Stomach smooth muscle (tissue), 2 donors: ENCODE results near the gene ADISSP.

Experiments
- H3K27ac ChIP-seq: one replicate; pipeline ENCODE4 v1.7.0; 2013; ENCODE audit warnings: mild to moderate bottlenecking, low read length, inconsistent platforms
- H3K27me3 ChIP-seq, 2 donors: one replicate each; pipeline ENCODE4 v1.7.0; 2013; ENCODE audit warnings: low read length in 2 of 2; ENCODE audit not compliant: insufficient read depth in 2 of 2, control insufficient read depth in 1 of 2
- H3K36me3 ChIP-seq, 2 donors: one replicate each; pipeline ENCODE4 v1.7.0; 2013; ENCODE audit warnings: low read length in 2 of 2; ENCODE audit not compliant: control insufficient read depth in 2 of 2, insufficient read depth in 2 of 2
- H3K4me1 ChIP-seq: one replicate; pipeline ENCODE4 v1.7.0; 2013; ENCODE audit warnings: low read length; ENCODE audit not compliant: control insufficient read depth, insufficient read depth
- H3K4me3 ChIP-seq, 2 donors: one replicate each; pipeline ENCODE4 v1.7.0; 2013; ENCODE audit warnings: low read length in 2 of 2
- H3K9ac ChIP-seq, 2 donors: one replicate each; pipeline ENCODE4 v1.7.0; 2013; ENCODE audit warnings: low read length in 2 of 2, mild to moderate bottlenecking in 1 of 2
- H3K9me3 ChIP-seq, 2 donors: one replicate each; pipeline ENCODE4 v1.7.0; 2013; ENCODE audit warnings: low read length in 2 of 2; ENCODE audit not compliant: control insufficient read depth in 2 of 2
- donor health status: healthy.
- donor health status: Pancreatic carcinoma.

Gene ADISSP

DNA sequence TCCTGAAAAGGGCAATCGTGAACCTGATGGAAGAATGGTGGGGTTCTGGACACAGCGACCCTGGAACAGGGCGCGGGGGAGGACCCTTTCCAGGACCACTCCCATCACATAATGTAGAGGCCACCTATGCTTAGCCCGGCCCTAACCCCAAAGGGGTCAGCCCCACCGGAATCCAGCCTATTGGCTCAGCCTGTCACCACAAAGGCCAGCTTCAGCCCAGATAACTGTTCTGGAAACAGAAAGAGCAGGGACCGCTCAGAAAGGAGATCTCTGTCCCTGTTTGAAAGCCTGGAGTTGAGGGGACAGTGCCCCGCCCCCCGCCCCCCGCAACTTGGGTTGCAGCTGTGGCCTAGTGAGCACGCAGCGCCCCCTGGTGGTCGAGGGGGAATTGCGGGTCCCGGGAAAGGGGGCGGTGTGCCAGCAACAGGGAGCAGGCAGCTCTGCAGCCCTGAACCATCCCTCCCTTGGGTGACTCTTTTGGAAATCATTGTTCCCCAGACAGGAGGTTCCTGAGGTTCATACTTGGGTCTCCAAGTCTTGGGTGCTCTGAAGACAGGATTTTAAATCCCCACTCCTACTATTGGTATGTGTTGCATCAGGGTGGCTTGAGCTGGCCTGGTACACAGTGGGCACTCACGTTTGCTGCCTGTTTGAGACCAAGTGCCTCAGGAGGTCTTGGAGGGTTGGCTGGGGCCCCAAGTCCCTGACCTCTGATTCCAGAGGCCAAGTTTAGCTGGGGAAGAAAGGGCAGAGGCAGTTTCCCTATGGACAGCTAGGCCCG is 56.7 kb downstream of the ADISSP start:
- no peak overlapping the region for H3K9ac ChIP-seq
- no peak overlapping the region for H3K27ac ChIP-seq
- no peaks in the 10 kb centered on the region for H3K27me3 ChIP-seq
- H3K36me3 ChIP-seq = no peaks in the 10 kb centered on the region
- H3K4me1 ChIP-seq = peaks cover 9% of the 10 kb centered on the region
- no peak overlapping the region for H3K4me3 ChIP-seq
- no peaks in the 10 kb centered on the region for H3K9me3 ChIP-seq

DNA sequence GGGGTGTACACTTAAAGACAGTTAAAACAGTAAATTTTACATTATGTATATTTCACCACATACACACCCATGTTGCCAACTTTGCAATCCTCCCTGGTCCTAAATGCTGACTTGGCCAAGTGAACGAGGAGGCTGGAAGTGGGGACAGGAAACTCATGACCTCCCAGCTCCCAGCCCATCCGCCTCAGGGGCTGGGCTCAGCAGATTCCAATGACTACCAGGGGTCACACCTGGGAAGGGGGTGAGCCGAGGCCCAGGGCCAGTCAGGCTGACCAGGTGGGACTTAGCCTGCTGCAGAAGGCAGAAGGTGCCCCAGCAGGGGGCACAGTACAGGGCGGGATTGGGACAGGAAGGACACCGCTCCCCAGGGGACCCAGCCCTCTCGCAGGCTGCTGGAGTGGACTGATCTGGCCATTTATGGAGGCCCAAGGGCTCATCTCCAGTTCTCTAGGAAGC is 57.5 kb downstream of the ADISSP start:
- H3K27ac ChIP-seq = no peak overlapping the region

DNA sequence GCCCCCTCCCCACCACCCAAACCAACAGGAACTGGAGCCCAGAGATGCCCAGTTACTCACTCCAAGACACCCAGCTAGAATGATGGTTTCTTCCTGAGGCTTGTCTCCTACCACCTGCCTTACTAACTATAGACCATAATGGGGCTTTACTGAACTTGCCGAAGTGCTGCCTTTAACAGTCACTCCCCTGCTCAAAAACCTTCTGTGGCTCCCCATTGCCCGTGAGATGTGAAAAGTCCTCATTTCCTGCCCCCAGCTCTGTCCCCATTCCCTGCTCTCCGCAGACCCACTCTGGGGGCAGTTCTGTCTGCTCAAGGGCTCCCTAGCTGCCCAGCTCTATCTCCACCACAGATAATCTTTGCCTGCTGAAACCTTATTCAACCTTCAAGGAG is 60.0 kb downstream of the ADISSP start:
- H3K27ac ChIP-seq = no peak overlapping the region
- no peaks in the 10 kb centered on the region for H3K9me3 ChIP-seq
- H3K4me1 ChIP-seq = peaks cover 9% of the 10 kb centered on the region
- H3K27me3 ChIP-seq = no peaks in the 10 kb centered on the region
- no peaks in the 10 kb centered on the region for H3K36me3 ChIP-seq
- no peak overlapping the region for H3K9ac ChIP-seq
- no peak overlapping the region for H3K4me3 ChIP-seq

More for the DNA sequence above, 57.5 kb downstream of the ADISSP start:
- H3K4me3 ChIP-seq = no peak overlapping the region
- no peak overlapping the region for H3K9ac ChIP-seq
- peaks cover 9% of the 10 kb centered on the region for H3K4me1 ChIP-seq
- no peaks in the 10 kb centered on the region for H3K9me3 ChIP-seq
- no peaks in the 10 kb centered on the region for H3K36me3 ChIP-seq
- no peaks in the 10 kb centered on the region for H3K27me3 ChIP-seq

DNA sequence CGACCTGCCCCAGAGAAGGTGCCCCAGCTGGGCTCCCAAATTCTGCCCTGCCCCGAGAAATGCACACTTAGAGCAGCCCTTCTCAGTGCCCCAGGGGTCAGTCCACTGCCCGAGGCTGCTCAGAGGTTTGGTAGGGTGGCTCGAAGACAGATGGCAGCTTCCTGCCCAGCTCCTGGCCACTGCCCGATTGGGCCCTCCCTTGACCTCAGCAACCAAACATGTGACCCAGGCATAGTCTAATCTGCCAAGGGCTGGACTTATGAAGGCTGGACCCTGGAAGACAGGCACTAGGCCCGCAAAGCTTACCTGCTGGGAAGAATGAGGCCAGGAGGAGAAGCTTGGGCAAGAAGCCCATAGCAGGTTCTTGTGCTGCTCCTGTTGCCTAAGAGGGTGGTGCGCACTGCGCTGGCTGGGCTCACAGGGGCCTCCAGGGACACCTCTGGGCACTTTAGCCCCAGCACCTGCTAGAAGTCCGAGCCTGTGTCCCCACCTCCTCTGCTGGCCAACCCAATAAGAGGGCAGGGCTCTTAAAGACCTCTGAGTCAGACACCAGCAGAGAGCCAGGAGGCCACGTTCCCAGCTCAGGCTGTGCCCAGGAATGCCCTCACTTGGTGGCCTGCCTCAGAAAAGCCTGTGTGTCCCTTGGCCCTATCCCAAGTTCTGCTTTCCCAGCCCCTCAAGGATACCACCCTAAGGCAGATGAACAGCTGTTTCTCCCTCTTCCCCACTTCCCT is 60.6 kb downstream of the ADISSP start:
- Histone ChIP-seq H3K9me3 (no peaks in the 10 kb centered on the region), H3K27me3 (no peaks in the 10 kb centered on the region), H3K4me1 (peaks cover 9% of the 10 kb centered on the region), H3K36me3 (no peaks in the 10 kb centered on the region), H3K4me3 (no peak overlapping the region), H3K9ac (no peak overlapping the region), H3K27ac (no peak overlapping the region)

DNA sequence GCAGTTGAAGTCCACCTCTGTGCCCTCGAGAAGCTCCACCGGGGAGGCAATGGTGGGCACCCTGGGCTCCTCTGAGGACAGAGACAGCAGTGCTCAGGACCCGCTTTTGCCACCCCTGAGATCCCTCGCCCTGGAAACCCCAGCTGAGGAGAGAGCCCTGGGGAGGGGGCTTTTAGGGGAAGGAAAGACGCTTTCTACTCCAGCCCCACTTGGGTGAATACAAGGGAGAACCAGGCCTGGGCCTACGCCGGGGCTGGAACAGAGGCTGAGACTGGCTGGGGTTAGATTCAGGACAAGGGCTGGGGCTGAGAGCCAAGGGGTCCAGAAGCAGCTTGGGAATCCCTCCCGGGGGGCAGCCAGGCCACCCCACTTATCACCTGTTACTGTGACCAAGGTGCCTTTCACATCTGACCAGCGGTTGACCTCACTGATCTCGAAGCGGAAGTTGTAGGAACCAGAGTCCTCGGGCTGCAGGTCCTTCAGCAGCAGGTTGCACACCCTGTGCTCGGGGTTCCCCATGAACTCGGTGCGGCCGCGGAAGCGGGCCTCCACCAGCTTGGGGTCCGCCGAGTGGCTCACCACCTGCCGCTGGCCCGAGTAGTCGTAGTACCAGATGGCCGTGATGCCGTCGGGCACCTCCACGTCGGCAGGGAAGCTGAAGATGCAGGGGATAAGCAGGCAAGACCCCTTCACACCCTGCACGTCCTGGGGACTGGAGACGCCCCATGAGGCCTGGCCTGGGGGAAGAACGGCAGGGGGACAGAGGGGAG is 61.4 kb downstream of the ADISSP start:
- Histone ChIP-seq H3K9ac (no peak overlapping the region), H3K4me3 (no peak overlapping the region), H3K36me3 (no peaks in the 10 kb centered on the region), H3K9me3 (no peaks in the 10 kb centered on the region), H3K27ac (no peak overlapping the region), H3K27me3 (no peaks in the 10 kb centered on the region), H3K4me1 (peaks cover 9% of the 10 kb centered on the region)

DNA sequence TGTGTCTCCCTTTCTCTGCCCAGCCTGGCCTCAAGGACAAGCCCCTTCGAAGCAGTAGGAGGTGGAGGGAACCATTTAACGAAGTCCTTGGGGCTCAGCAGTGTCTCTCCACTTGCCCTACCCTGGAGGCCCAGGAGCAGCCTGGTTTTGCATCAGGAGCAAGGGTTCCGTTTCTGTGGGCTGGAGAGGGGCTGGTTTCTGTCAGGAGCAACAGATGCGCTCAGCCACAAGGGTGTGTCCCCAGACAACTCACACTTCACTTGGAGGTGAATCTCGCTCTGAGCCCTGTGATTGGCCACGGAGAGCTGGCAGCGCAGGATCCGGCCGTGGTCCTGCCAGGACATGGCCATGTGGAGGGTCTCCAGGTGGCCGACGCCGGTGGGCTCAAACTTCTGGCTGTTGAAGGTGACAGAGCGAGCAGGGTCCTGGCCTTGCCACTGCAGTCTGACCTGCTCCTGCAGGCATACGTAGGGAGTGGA is 62.0 kb downstream of the ADISSP start:
- H3K4me1 ChIP-seq = peaks cover 3% of the 10 kb centered on the region
- no peak overlapping the region for H3K27ac ChIP-seq
- H3K9me3 ChIP-seq = no peaks in the 10 kb centered on the region
- no peaks in the 10 kb centered on the region for H3K27me3 ChIP-seq
- no peak overlapping the region for H3K9ac ChIP-seq
- H3K4me3 ChIP-seq = no peak overlapping the region
- no peaks in the 10 kb centered on the region for H3K36me3 ChIP-seq

DNA sequence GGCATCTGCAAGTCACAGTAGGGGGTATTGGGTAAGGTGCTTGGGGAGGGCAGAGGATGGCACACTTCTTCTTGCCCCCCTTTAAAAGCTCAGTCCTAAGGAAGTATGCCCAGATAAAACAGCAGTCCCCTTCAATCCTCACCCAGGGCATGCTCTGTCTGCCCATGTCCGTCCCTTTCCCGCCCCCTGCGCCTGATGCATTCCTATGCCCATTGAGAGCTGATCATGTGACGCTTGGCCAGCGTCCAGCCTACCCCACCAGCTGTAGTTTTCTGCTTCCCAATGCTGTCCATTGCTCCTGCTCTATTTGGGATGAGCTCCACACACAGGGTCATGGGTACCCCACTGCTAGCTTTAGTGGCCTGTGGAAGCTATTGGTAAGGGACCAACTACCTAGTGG is 63.5 kb downstream of the ADISSP start:
- Histone ChIP-seq H3K36me3 (no peaks in the 10 kb centered on the region), H3K4me1 (no peaks in the 10 kb centered on the region), H3K27me3 (no peaks in the 10 kb centered on the region), H3K9me3 (no peaks in the 10 kb centered on the region), H3K27ac (no peak overlapping the region), H3K4me3 (no peak overlapping the region), H3K9ac (no peak overlapping the region)
